DOHH2 (cell line): ENCODE measurements around the gene FBXO27.

Source experiments
- EZH2phosphoT487 ChIP-seq: fragments of 200-600 bp; sonication (generic); IDR thresholded peaks from 2 replicates; pipeline ENCODE4 v1.6.1; 2017; ENCODE audit warnings: borderline replicate concordance, mild to moderate bottlenecking, antibody characterized with exemption, low read length, moderate library complexity, mixed read lengths
- TF ChIP-seq, protein P1 (sequence below): fragments of 200-600 bp; sonication (generic); IDR thresholded peaks from one replicate; pipeline ENCODE4 v1.5.1; 2014; ENCODE audit warnings: antibody characterized with exemption, mild to moderate bottlenecking, low read depth, low read length; ENCODE audit not compliant: poor library complexity, severe bottlenecking

DNA sequence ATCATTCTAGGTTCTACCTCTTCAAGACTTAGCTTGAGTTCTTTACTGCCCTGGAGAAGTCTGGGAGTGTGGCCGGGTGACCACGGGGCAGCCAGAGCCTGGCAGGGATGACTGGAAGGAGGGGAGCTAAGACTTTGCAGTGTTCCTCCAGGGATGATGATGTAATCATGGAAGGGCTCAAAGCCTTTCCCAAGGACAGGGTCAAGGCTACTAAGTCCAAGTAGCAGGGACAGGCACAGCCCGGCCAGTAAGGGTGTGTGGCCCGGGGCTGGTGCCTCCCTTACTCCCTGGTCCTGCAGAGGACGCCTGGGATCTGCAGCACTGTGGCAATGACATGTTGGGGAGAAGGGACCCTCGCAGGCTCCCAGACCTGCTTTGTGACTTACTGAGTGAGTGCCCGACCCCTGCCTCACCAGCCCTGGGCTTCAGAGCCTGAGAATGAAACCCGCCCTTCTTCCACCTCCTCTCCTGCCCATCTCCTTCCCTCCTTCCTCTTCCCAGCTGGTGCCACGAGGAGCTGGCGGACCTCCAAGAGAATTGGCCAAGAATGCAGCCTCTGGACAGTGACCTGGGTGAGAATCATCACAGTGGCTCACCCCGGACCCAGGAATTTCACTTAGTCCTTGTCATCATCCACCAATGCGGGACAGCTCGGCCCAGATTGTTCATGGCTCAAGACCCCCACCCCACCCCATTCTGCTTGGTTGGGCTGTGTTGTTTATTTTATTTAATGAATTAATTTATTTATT lies 41.2 kb downstream of the FBXO27 start:
- TF ChIP-seq, protein P1, sequence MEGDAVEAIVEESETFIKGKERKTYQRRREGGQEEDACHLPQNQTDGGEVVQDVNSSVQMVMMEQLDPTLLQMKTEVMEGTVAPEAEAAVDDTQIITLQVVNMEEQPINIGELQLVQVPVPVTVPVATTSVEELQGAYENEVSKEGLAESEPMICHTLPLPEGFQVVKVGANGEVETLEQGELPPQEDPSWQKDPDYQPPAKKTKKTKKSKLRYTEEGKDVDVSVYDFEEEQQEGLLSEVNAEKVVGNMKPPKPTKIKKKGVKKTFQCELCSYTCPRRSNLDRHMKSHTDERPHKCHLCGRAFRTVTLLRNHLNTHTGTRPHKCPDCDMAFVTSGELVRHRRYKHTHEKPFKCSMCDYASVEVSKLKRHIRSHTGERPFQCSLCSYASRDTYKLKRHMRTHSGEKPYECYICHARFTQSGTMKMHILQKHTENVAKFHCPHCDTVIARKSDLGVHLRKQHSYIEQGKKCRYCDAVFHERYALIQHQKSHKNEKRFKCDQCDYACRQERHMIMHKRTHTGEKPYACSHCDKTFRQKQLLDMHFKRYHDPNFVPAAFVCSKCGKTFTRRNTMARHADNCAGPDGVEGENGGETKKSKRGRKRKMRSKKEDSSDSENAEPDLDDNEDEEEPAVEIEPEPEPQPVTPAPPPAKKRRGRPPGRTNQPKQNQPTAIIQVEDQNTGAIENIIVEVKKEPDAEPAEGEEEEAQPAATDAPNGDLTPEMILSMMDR: no peak
- TF ChIP-seq EZH2phosphoT487: no peak
